Right lobe of liver (tissue), 4 donors: ENCODE data around the gene SRRM4.
"Not testable (repeated sequence)": the region's sequence is repeated elsewhere in the genome, so short reads cannot be mapped to it uniquely, and the experiment has no call there.

Source experiments
- POLR2A ChIP-seq: fragments of 450-650 bp; IDR thresholded peaks from one replicate; pipeline ENCODE4 v1.6.1; 2017; ENCODE audit warnings: antibody characterized with exemption, mild to moderate bottlenecking
- TF ChIP-seq, protein P1 (sequence below), 4 donors: fragments of 200-600 bp in 3 of 4; fragments of 450-650 bp in 1 of 4; IDR thresholded peaks; one replicate each; pipeline versions ENCODE4 v1.5.1 to v1.8.0; 2016 to 2022; ENCODE audit warnings: antibody characterized with exemption in 4 of 4, mild to moderate bottlenecking in 2 of 4
- donor health status: DM: no; HTN: no; CAD: no.
- donor health status: DM: no; HTN: no; CAD: no.
- donor health status: DM: no; HTN: yes; CAD: no.

DNA sequence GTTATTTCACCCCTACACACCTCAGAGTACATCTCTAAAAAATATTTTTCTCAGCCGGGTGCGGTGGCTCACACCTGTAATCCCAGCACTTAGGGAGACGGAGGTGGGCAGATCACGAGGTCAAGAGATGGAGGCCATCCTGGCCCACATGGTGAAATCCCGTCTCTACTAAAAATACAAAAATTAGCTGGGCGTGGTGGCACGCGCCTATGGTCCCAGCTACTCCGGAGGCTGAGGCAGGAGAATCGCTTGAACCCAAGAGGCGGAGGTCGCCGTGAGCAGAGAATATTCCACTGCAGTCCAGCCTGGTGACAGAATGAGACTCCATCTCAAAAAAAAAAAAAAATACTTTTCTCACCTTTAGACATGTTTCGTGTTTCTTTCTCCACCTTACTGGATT lies 52.0 kb downstream of the SRRM4 start:
- TF ChIP-seq, protein P1, sequence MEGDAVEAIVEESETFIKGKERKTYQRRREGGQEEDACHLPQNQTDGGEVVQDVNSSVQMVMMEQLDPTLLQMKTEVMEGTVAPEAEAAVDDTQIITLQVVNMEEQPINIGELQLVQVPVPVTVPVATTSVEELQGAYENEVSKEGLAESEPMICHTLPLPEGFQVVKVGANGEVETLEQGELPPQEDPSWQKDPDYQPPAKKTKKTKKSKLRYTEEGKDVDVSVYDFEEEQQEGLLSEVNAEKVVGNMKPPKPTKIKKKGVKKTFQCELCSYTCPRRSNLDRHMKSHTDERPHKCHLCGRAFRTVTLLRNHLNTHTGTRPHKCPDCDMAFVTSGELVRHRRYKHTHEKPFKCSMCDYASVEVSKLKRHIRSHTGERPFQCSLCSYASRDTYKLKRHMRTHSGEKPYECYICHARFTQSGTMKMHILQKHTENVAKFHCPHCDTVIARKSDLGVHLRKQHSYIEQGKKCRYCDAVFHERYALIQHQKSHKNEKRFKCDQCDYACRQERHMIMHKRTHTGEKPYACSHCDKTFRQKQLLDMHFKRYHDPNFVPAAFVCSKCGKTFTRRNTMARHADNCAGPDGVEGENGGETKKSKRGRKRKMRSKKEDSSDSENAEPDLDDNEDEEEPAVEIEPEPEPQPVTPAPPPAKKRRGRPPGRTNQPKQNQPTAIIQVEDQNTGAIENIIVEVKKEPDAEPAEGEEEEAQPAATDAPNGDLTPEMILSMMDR (IDR thresholded peaks at IDR 0.05): not testable (repeated sequence)
- not testable (repeated sequence) for TF ChIP-seq POLR2A
